ENCODE results near the gene PPP2R3B.
"Not testable (repeated sequence)": the region's sequence is repeated elsewhere in the genome, so short reads cannot be mapped to it uniquely, and the experiment has no call there.

Gene PPP2R3B

DNA sequence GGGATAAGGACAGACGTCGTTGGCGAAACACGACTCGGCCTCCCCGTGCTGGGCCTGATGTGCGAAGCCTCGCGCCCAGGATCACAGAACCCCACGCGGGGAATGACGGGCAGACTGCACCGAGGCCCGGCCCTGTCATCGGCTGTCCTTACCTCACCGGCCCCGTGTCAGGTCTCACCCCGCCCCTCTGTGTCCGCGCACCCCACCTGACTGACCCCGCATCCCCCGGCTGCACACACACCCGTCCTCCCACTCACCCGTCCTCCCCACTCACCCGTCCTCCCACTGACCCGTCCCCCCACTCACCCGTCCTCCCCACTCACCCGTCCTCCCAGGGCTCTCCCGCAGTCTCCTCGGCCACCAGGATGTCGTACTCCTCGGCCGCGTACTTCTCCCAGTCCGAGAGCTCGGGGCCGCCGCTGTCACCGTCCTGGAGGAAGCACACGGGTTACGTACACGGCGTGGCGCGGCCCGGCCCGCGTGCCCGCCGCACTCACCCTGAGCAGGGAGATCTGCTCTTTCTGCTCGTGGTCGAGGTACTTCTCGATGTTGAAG is 48.3 kb downstream of the PPP2R3B start:
- DNase-seq (ENCODE audit: low read depth): no peak

GRCh38 chrX:337331-337831 is 49.3 kb downstream of the PPP2R3B start:
- DNase-seq (ENCODE audit: low read depth): no peak

- no peak for DNase-seq (ENCODE audit: low read depth)
Observed at GRCh38 chrX:336227-336626, 50.5 kb downstream of the PPP2R3B start.

- DNase-seq (ENCODE audit: low read depth): no peak
Observed at GRCh38 chrX:335758-336155, 51.0 kb downstream of the PPP2R3B start.

GRCh38 chrX:334971-335757 is 51.5 kb downstream of the PPP2R3B start:
- no peak for DNase-seq (ENCODE audit: low read depth)

GRCh38 chrX:334331-334891 is 52.3 kb downstream of the PPP2R3B start:
- no peak for DNase-seq (ENCODE audit: low read depth)

GRCh38 chrX:333611-334311 is 52.9 kb downstream of the PPP2R3B start:
- no peak for DNase-seq (ENCODE audit: low read depth)

GRCh38 chrX:332916-333610 is 53.6 kb downstream of the PPP2R3B start:
- no peak for DNase-seq (ENCODE audit: low read depth)

GRCh38 chrX:332496-332860 is 54.2 kb downstream of the PPP2R3B start:
- DNase-seq (ENCODE audit: low read depth): no peak

DNA sequence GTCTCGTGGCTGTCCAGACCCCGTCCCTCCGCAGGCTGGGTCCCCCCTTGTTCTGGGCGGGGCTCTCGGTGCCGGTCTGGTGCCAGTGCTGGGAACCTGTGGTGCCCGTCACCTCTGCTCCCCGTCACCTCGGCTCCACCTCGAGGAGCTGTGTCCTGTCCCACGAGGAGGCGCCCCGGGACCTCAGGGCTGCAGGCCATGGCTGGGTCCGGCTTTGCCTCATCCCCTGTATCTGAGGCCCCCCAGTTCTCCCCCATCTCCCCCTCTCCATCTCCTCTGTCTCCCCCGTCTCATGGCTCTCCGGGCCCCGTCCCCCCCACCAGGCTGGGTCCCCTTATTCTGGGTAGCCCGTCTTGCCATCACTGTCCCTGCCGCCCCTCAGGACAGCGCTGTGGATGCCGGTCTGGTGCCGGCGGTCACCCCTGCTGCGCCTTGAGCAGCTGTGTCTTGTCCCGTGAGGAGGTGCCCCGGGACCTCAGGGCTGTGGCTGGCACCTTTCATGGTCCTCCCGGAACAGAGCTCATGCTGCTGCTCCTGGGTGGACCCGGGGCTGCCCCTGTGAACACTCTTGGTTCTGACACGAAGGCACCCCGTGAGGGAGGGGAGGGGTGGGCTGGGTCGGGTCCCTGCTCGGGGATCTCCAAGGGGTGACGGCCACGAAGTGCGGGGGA is 54.7 kb downstream of the PPP2R3B start:
- DNase-seq (ENCODE audit: low read depth): no peak

DNA sequence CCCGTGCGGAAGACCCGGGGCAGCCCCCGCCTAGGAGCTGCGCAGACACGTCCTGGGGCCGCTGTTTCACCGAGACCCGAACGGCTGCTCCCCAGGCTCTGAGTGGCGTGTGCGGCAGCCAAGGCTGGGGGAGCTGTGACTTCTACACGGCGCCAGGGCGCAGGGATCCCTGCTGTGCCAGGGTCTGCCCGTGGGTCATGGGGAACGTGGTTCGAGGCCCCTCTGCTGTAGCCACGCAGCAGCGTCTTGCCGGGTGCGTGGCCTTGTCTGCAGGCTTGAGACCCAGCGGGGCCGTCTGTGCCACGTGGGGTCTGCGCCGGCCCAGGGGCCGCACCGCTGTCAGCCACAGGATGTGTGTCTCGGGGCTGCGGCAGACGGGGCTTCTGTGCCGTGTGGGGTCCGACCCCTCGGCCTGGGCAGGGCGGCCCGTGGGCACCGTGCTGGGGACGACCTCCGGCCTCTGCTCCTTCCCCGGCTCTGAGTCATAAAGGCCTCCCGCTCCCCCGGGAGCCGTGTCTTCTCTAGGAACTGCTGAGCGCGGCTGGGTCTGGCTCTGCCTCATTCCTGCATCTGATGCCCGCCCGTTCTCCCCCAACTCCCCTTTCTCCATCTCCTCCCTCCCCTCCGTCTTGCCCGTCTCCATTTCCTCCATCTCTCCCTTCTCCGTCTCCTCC is 55.4 kb downstream of the PPP2R3B start:
- no peak for DNase-seq (ENCODE audit: low read depth)

- no peak for DNase-seq (ENCODE audit: low read depth)
Observed at GRCh38 chrX:330726-331150, 56.0 kb downstream of the PPP2R3B start.

GRCh38 chrX:330141-330725 is 56.5 kb downstream of the PPP2R3B start:
- DNase-seq (ENCODE audit: low read depth): not testable (repeated sequence)

GRCh38 chrX:329291-329910 is 57.3 kb downstream of the PPP2R3B start:
- no peak for DNase-seq (ENCODE audit: low read depth)

GRCh38 chrX:327660-328126 is 59.0 kb downstream of the PPP2R3B start:
- DNase-seq (ENCODE audit: low read depth): no peak

DNA sequence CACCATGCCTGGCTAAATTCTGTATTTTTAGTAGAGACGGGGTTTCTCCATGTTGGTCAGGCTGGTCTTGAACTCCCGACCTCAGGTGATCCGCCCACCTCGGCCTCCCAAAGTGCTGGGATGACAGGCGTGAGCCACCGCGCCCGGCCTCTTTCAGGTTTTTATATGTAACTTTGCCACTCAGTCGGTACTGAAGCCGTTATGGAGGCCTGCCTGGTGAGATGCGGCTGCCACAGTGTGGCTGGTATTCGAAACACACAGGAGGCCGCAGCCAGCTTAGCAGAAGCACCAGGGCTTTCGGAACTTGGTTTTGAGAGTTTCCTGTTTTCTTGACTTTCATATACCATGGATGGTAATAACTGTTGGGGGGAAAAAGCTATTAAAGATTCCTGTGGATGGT is 62.0 kb downstream of the PPP2R3B start:
- not testable (repeated sequence) for DNase-seq (ENCODE audit: low read depth)

GRCh38 chrX:323721-324628 is 62.7 kb downstream of the PPP2R3B start:
- DNase-seq (ENCODE audit: low read depth): peak; percentile 56

GRCh38 chrX:320126-320783 is 66.5 kb downstream of the PPP2R3B start:
- DNase-seq (ENCODE audit: low read depth): no peak

Measured in CMK (cell line).